GM18508 (cell line): Measurements from ENCODE around the gene FBXO42.
"Not testable (repeated sequence)": the region's sequence is repeated elsewhere in the genome, so short reads cannot be mapped to it uniquely, and the experiment has no call there.

Experiments
- ATAC-seq: cut with Tn5 transposase; IDR thresholded peaks from one replicate; pipeline ENCODE4 v1.9.1; 2021; ENCODE audit warnings: moderate number of reproducible peaks; ENCODE audit not compliant: insufficient read depth, unreplicated experiment

FBXO42 gene

GRCh38 chr1:16246239-16246638, 106.0 kb downstream of the FBXO42 start:
- not testable (repeated sequence) for ATAC-seq

GRCh38 chr1:16245476-16246196, 106.6 kb downstream of the FBXO42 start:
- no peak for ATAC-seq

DNA sequence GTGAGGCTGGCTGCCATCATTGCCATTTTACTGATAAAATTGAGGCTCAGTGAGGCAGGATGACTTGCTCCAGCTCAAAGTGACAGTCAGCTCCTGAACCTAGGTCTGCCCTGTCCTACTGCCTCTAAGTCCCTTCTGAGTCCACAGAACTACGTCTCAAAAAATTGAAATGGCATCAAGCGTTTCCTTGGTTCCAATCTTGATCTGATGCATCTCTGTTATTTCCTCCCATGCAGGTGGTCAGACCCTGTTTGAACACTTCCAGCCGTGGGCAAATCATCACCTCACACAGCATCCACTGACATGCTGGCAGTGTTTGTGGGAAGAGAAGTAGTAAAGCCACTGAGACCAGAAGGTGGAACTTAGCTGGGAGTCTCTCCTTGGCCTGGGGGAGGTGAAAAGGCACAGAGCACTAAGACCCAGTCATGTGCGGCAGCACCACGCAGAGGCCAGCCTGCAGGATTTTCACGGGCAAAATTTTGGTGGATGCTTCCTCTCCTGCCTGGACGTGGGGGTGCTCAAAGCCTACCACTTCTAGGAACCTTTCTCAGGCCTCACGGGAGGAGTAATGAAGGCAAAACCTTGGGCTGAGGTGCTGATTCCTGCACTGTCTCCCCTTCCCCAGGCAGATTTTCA, 107.5 kb downstream of the FBXO42 start:
- ATAC-seq, result no peak

DNA sequence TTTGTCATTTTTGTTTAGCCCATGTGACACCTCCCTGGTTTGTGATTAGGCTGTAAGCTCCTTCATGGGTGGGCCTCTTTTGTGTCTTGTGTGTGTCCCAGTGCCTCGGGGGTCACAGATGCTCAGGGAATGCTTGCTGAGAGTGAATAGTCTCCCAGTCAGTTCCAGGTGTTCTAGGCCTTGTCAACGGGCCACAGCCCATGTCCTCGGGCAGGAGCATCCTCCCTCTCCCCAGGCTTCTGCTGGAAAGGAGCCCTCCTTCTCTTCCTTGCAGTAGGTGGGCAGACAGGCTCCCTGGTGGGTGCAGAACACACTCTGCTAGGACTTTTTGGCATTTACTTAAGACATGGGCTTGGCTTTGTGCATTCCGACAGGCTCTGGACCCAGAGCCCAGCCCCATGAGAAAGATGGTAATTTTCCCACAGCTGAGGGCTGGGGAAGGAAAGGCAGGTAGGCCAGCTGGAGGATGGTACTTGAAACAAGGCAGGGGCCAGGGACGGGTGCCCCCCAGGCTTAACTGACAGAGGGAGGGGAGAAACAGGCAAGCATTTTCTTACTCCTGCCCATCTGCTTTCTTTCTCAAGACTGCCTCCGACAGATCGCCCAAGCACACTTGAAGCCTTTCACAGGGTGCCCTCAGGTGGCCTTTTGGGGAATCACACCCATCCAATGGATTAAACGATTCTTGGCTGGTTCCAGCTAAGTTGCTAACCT, 108.2 kb downstream of the FBXO42 start:
- no peak for ATAC-seq

DNA sequence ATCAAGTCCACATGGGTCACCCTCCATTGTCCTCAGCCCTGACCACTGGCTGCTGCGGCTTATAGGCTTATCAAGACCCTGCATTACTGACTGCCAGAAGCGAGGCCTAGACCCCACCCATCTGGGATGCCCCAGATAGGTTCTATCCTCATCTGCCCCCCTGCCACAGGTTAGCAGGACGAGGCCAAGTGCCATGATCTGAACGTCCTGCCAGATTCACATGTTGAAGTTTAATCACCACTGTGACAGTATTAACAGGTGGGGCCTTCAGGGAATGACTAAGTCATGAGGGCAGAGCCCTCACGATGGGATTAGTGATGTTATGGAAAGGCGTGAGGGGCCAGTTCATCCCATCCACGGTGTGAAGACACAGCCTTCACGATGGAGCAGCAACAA, 109.1 kb downstream of the FBXO42 start:
- ATAC-seq, result no peak

DNA sequence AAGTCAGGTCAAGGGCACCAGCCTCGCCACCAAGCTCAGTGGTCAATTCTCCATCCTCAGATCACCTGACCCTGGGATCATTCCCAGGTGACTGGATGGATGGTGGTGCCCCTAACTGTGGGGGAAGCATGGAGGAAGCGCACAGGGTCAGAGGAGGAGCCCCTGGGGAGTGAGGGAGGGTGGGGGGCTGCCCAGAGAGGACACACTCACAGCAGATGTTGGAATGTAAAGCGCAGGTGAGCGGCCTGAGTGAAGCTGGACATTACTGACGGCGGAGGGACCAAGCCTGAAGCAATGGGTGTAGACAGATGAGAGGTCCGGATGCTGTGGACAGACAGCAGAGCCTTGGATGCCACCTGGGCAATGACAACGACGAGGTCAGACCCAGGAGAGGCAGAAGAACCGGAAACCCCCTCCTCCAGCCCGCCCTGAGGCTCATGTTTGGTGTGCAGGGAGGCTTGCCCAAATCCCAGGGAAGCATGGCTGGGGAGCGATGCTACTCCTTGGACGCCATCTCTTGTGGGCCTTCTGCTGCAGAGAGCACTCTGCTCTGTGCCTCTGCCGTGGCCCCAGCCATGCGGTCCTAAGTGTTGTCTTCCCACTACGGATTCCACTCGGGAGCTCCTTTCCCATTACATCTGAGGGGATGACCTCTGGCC, 109.6 kb downstream of the FBXO42 start:
- ATAC-seq, result no peak

DNA sequence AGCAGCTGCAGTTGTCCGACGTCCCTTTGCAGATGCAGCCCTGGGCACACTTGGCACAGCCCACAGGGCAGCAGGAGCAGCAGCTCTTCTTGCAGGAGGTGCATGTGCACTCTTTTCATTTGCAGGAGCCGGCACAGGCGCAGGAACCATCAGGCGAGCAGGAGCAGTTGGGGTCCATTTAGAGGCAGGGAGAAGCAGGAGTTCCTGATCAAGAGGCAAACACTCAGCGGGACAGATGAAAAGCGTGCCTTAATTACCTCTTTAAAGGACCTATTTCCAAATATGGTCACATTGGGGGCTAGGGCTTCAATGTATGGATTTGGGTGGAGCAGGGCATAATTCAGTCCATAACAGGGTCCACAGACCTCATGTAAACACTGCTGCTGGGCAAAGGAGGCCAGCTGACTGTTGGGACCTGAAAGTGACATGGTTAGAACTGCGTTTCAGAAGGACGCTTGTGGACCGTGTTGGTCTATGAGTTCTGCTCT, 111.0 kb downstream of the FBXO42 start:
- ATAC-seq, result no peak

- ATAC-seq, result no peak
These were observed 112.2 kb downstream of the FBXO42 start for GRCh38 chr1:16239972-16240491.

- no peak for ATAC-seq
These were observed 114.9 kb downstream of the FBXO42 start for GRCh38 chr1:16237343-16237830.

DNA sequence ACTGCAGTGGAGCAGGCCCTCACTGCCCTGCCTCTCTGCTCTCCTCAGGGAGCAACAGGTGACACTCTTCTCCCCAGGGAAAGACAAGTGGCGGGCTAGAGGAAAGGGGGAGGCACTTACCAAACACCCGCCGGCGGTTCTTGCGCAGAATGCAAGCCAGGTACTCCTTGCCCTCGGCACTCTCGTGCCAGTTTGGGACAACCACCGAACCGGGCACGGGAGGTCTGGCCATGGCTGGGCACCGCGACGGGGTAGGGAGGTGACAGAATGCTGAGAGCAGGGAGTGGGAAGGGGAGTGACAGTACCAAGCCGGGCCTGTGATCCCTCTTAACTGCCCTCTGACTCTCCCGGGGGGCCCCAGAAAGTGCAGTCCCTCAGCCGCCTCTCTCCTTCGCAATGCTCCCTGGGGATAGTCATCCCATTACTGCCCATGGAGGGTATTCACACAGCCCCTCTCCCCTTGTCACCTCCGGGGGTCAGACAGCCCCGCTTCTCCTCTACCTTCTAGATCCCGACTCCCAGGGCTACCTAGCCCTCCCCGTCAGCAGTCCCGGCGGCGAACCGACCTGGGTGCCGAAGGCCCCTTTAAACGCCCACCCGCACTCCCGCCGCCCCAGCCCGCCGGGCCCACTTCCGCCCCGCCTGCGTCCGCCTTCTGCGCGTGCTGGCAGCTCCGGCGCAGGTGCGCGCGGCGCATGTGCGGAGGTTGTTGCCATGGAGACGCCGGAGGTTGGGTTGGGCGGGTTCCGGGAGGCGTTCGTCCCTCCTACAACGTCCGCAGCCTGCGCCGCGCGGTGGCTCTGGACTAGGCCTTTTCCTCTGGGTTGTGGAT, 115.6 kb downstream of the FBXO42 start, which contains the start of gene CPLANE2:
CPLANE2 (minus strand) TSS at position 673 of the 832 bp plus-strand sequence; CDS start at position 232, 441 bp downstream.
- ATAC-seq, result no peak

GRCh38 chr1:16235944-16236510, 116.3 kb downstream of the FBXO42 start:
- ATAC-seq, result no peak

DNA sequence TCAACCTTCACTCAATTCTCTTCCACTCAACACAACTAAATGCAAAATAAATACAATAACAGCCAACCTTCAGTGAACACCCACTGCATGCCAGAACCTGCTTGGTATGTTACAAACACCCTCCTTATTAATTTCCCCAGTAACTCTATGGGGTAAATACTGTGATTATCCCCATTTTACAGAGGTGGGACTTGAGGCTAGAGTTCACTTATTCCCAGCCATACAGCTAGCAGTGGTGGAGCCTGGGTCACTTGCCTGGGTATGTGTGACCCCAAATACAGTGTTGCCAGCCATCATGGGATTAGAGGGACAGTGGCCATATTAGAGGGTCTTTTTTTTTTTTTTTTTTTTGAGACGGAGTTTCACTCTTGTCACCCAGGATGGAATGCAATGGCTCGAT, 116.9 kb downstream of the FBXO42 start:
- ATAC-seq, result no peak

DNA sequence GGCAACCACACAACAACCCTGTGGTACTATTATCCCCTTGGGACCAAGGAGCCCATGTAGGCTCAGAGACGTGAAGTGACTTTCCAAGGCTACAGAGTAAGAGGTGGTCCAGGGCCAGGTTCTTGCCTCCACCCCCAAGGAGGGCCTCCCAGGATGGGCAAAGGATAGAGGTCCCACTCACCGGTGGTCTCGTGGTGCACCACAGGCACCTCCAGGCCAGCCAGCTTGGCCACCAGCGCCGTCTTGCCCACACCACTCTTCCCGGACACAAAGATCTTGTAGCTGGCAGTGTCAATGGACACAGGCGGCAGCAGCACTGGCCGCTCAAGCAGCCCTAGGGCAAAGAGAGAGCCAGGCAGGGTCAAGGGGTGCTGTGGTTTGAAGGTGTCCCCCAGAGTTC, 118.8 kb downstream of the FBXO42 start:
- ATAC-seq, result no peak

- no peak for ATAC-seq
These were observed 120.0 kb downstream of the FBXO42 start for GRCh38 chr1:16232316-16232710.

GRCh38 chr1:16231331-16232315, 120.7 kb downstream of the FBXO42 start:
- no peak for ATAC-seq

DNA sequence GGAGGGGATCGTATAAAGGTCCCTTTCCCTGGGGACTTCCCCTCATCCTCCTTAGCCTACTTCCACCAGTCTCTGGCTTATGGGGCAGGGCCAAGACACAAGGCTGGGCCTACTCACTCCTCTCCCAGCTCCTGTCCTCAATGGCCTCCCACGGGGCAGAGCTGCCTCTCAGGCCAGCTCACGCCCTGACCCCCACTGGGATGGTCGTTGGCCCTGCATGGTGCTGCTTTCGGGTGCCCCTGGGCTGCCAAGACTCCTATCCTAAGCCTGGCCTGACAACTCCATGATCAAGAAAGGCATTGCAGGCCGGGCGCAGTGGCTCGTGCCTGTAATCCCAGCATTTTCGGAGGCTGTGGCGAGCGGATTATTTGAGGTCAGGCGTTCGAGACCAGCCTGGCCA, 121.5 kb downstream of the FBXO42 start:
- no peak for ATAC-seq

GRCh38 chr1:16229976-16230740, 122.1 kb downstream of the FBXO42 start:
- no peak for ATAC-seq
